ENCODE results near the gene PRKAR2A.

GRCh38 chr3:48702320-48702920 is 145.3 kb downstream of the PRKAR2A start:
- no peak for TF ChIP-seq EZH2 (IDR thresholded peaks at IDR 0.05; ENCODE audit: borderline replicate concordance, low read depth, low read length)
- no peak for TF ChIP-seq RBM22 (IDR thresholded peaks at IDR 0.05; ENCODE audit: low read depth, low read length, poor library complexity, severe bottlenecking)
- no peak for TF ChIP-seq HNRNPH1 (optimal IDR thresholded peaks at IDR 0.05; ENCODE audit: low read depth, low read length)
- no peak for TF ChIP-seq GTF2F1 (IDR thresholded peaks at IDR 0.05; ENCODE audit: low read depth, low read length)

All from K562 (cell line).